GM21528 (cell line): Measurements from ENCODE around the gene CDC42EP5.
"Not testable (repeated sequence)": the region's sequence is repeated elsewhere in the genome, so short reads cannot be mapped to it uniquely, and the experiment has no call there.

ENCODE experiments used
- ATAC-seq: cut with Tn5 transposase; IDR thresholded peaks from one replicate; pipeline ENCODE4 v1.9.1; 2021; ENCODE audit warnings: mild to moderate bottlenecking, moderate library complexity; ENCODE audit not compliant: unreplicated experiment, low FRiP score

Gene CDC42EP5

GRCh38 chr19:54451331-54451871 lies 21.7 kb downstream of the CDC42EP5 start:
- no peak for ATAC-seq

GRCh38 chr19:54449701-54450069 lies 23.4 kb downstream of the CDC42EP5 start:
- peak; percentile 0 for ATAC-seq

- peak; percentile 85 for ATAC-seq
Measured at GRCh38 chr19:54448774-54449700, 24.1 kb downstream of the CDC42EP5 start, which contains the start of gene LENG8. Gene LENG8, plus strand, starts transcription at chr19:54449199. Its CDS starts 2,146 bp downstream, at chr19:54451345.

GRCh38 chr19:54448040-54448773 lies 24.9 kb downstream of the CDC42EP5 start:
- no peak for ATAC-seq

GRCh38 chr19:54446349-54446748 lies 26.7 kb downstream of the CDC42EP5 start:
- not testable (repeated sequence) for ATAC-seq

GRCh38 chr19:54444737-54445136 lies 28.4 kb downstream of the CDC42EP5 start:
- no peak for ATAC-seq

- no peak for ATAC-seq
Measured at GRCh38 chr19:54440641-54441040, 32.5 kb downstream of the CDC42EP5 start.

- ATAC-seq, result no peak
Measured at GRCh38 chr19:54439174-54439851, 33.8 kb downstream of the CDC42EP5 start.

GRCh38 chr19:54436628-54437252 lies 36.4 kb downstream of the CDC42EP5 start:
- no peak for ATAC-seq

- ATAC-seq, result no peak
Measured at GRCh38 chr19:54436031-54436523, 37.0 kb downstream of the CDC42EP5 start.

- ATAC-seq, result no peak
Measured at GRCh38 chr19:54435551-54436016, 37.5 kb downstream of the CDC42EP5 start.

- no peak for ATAC-seq
Measured at GRCh38 chr19:54434873-54435214, 38.3 kb downstream of the CDC42EP5 start.

- no peak for ATAC-seq
Measured at GRCh38 chr19:54434112-54434872, 38.8 kb downstream of the CDC42EP5 start.

- no peak for ATAC-seq
Measured at GRCh38 chr19:54433697-54434096, 39.4 kb downstream of the CDC42EP5 start.

GRCh38 chr19:54432144-54432738 lies 40.9 kb downstream of the CDC42EP5 start:
- no peak for ATAC-seq

GRCh38 chr19:54431255-54431838 lies 41.7 kb downstream of the CDC42EP5 start:
- no peak for ATAC-seq

GRCh38 chr19:54430306-54431254 lies 42.5 kb downstream of the CDC42EP5 start:
- no peak for ATAC-seq
